IMR-90 (cell line): Measurements from ENCODE around the gene RRM1. TPM values are rescaled to one million over a fixed set of nuclear protein-coding genes. Genes with fewer than 3 reads are reported as not detected.

ENCODE experiments used
- ATAC-seq: fragments of 200-7000 bp; cut with Tn5 transposase; 2 replicates; pipeline ENCODE4 v1.9.1; 2020; ENCODE audit warnings: low read depth, mild to moderate bottlenecking, moderate library complexity
- BruUV-seq: library from RNA; stranded (reverse); fragments of 400-500 nt; replicated peaks from 2 replicates; lab custom pipeline; 2021; lab: Mats Ljungman, UMichigan
- CTCF ChIA-PET: fragments of 300-600 bp; formaldehyde crosslinking; extraction: SDS; loops from one replicate; lab custom pipeline; 2021; ENCODE audit warnings: antibody characterized with exemption; lab: Yijun Ruan, JAX
- POLR2A ChIA-PET: fragments of 300-600 bp; sonication (Branson Sonifier 250); formaldehyde crosslinking; loops from one replicate; lab custom pipeline; 2022; ENCODE audit warnings: antibody characterized with exemption; ENCODE audit not compliant: unreplicated experiment; lab: Charles Lee
- DNase-seq: peaks from one replicate; pipeline ENCODE4 v3.0.0; 2013
- H2AFZ ChIP-seq: replicated peaks from 2 replicates; pipeline ENCODE3; 2013; ENCODE audit warnings: low read length, mild to moderate bottlenecking; ENCODE audit not compliant: poor library complexity
- H2AK5ac ChIP-seq: 2 replicates; pipeline ENCODE4 v1.6.1; 2013; ENCODE audit warnings: low read depth, low read length, inconsistent platforms
- H2AK9ac ChIP-seq: replicated peaks from 2 replicates; pipeline ENCODE3; 2013; ENCODE audit warnings: mild to moderate bottlenecking, low read depth, low read length, moderate library complexity; ENCODE audit not compliant: poor library complexity
- H2BK120ac ChIP-seq: 2 replicates; pipeline ENCODE4 v1.6.1; 2013; ENCODE audit warnings: low read depth, low read length, inconsistent platforms
- H2BK15ac ChIP-seq: 3 replicates; pipeline ENCODE4 v1.6.1; 2013; ENCODE audit warnings: low read depth, low read length, inconsistent platforms
- H2BK20ac ChIP-seq: 2 replicates; pipeline ENCODE4 v1.6.1; 2013; ENCODE audit warnings: low read depth, mild to moderate bottlenecking, inconsistent platforms, low read length, moderate library complexity
- H2BK5ac ChIP-seq: 2 replicates; pipeline ENCODE4 v1.6.1; 2013; ENCODE audit warnings: mild to moderate bottlenecking, low read depth, low read length, inconsistent platforms; ENCODE audit not compliant: poor library complexity, severe bottlenecking
- H3K14ac ChIP-seq: replicated peaks from 2 replicates; pipeline ENCODE4 v1.6.1; 2013; ENCODE audit warnings: low read depth, low read length, inconsistent platforms
- H3K18ac ChIP-seq: 2 replicates; pipeline ENCODE4 v1.6.1; 2013; ENCODE audit warnings: low read depth, low read length, control low read depth
- H3K23ac ChIP-seq: 2 replicates; pipeline ENCODE4 v1.6.1; 2013; ENCODE audit warnings: low read depth, low read length, inconsistent platforms
- H3K27ac ChIP-seq: 2 replicates; pipeline ENCODE4 v1.5.1; 2013; ENCODE audit warnings: mild to moderate bottlenecking, control low read depth, low read length; ENCODE audit not compliant: insufficient read depth
- H3K27me3 ChIP-seq: 2 replicates; pipeline ENCODE4 v1.6.1; 2013; ENCODE audit warnings: low read length; ENCODE audit not compliant: control insufficient read depth, insufficient read depth
- H3K36me3 ChIP-seq: 2 replicates; pipeline ENCODE4 v1.6.1; 2013; ENCODE audit warnings: low read length, mixed read lengths; ENCODE audit not compliant: control insufficient read depth, insufficient read depth
- H3K4ac ChIP-seq: 2 replicates; pipeline ENCODE4 v1.6.1; 2013; ENCODE audit warnings: low read depth, low read length, inconsistent platforms
- H3K4me1 ChIP-seq: 2 replicates; pipeline ENCODE4 v1.6.1; 2013; ENCODE audit warnings: low read length, mixed read lengths; ENCODE audit not compliant: control insufficient read depth, insufficient read depth
- H3K4me2 ChIP-seq: 2 replicates; pipeline ENCODE4 v1.6.1; 2013; ENCODE audit warnings: low read depth, mild to moderate bottlenecking, control low read depth, low read length, moderate library complexity
- H3K4me3 ChIP-seq: 2 replicates; pipeline ENCODE4 v1.5.1; 2013; ENCODE audit warnings: low read depth, mild to moderate bottlenecking, control low read depth, low read length, moderate library complexity; ENCODE audit not compliant: insufficient read depth
- H3K56ac ChIP-seq: 2 replicates; pipeline ENCODE4 v1.6.1; 2013; ENCODE audit warnings: low read length, inconsistent platforms; ENCODE audit not compliant: insufficient read depth; ENCODE audit errors: extremely low read depth
- H3K79me1 ChIP-seq, 2 experiments: 2 replicates each; pipeline ENCODE4 v1.6.1; 2013; ENCODE audit warnings: low read length in 2 of 2, inconsistent platforms in 1 of 2, low read depth in 1 of 2
- H3K9ac ChIP-seq: 2 replicates; pipeline ENCODE4 v1.6.1; 2013; ENCODE audit warnings: low read depth, low read length, control low read depth
- H3K9me1 ChIP-seq: 2 replicates; pipeline ENCODE4 v1.6.1; 2013; ENCODE audit warnings: low read length, inconsistent platforms; ENCODE audit not compliant: insufficient read depth
- H3K9me3 ChIP-seq: 2 replicates; pipeline ENCODE4 v1.6.1; 2013; ENCODE audit warnings: low read length; ENCODE audit not compliant: control insufficient read depth, insufficient read depth
- H4K20me1 ChIP-seq: 2 replicates; pipeline ENCODE4 v1.6.1; 2013; ENCODE audit warnings: low read length, inconsistent platforms; ENCODE audit not compliant: insufficient read depth
- H4K5ac ChIP-seq: 2 replicates; pipeline ENCODE4 v1.6.1; 2013; ENCODE audit warnings: mild to moderate bottlenecking, low read depth, low read length, control low read depth
- H4K8ac ChIP-seq, 2 experiments: 2 replicates each; pipeline ENCODE4 v1.6.1; 2013; ENCODE audit warnings: low read depth in 2 of 2, low read length in 2 of 2, control low read depth in 1 of 2, inconsistent platforms in 1 of 2
- H4K91ac ChIP-seq: 2 replicates; pipeline ENCODE4 v1.6.1; 2013; ENCODE audit warnings: low read depth, low read length, inconsistent platforms; ENCODE audit not compliant: insufficient read depth
- BHLHE40 ChIP-seq: fragments of 150-350 bp; IDR thresholded peaks from 2 replicates; pipeline ENCODE4 v1.6.1; 2016; ENCODE audit warnings: mild to moderate bottlenecking, low read depth, low read length
- CEBPB ChIP-seq: IDR thresholded peaks from 2 replicates; pipeline ENCODE4 v1.6.1; 2012; ENCODE audit warnings: low read depth, low read length, improper control_type of control experiment
- CHD1 ChIP-seq: IDR thresholded peaks from 2 replicates; pipeline ENCODE4 v1.6.1; 2012; ENCODE audit warnings: low read depth, low read length, improper control_type of control experiment
- CTCF ChIP-seq: conservative IDR thresholded peaks from 2 replicates; pipeline ENCODE4 v1.5.1; 2012; ENCODE audit warnings: mild to moderate bottlenecking, low read depth, low read length, improper control_type of control experiment
- ELK1 ChIP-seq: fragments of 150-350 bp; IDR thresholded peaks from 2 replicates; pipeline ENCODE4 v1.6.1; 2016; ENCODE audit warnings: low read depth, mild to moderate bottlenecking, low read length, moderate library complexity, borderline replicate concordance
- FOS ChIP-seq: fragments of 150-350 bp; IDR thresholded peaks from 2 replicates; pipeline ENCODE4 v1.6.1; 2016; ENCODE audit warnings: low read depth, low read length
- MAFK ChIP-seq: IDR thresholded peaks from 2 replicates; pipeline ENCODE4 v1.6.1; 2012; ENCODE audit warnings: low read depth, low read length, improper control_type of control experiment
- MAZ ChIP-seq: IDR thresholded peaks from 2 replicates; pipeline ENCODE4 v1.6.1; 2012; ENCODE audit warnings: low read depth, mild to moderate bottlenecking, low read length, improper control_type of control experiment, moderate library complexity, borderline replicate concordance
- MXI1 ChIP-seq: IDR thresholded peaks from 2 replicates; pipeline ENCODE4 v1.6.1; 2012; ENCODE audit warnings: low read depth, mild to moderate bottlenecking, low read length, moderate library complexity, borderline replicate concordance
- NFE2L2 ChIP-seq: fragments of 150-350 bp; IDR thresholded peaks from 2 replicates; pipeline ENCODE4 v1.6.1; 2016; ENCODE audit warnings: low read depth, mild to moderate bottlenecking, low read length
- POLR2A ChIP-seq: IDR thresholded peaks from 2 replicates; pipeline ENCODE4 v1.6.1; 2012; ENCODE audit warnings: mild to moderate bottlenecking, low read depth, low read length
- RAD21 ChIP-seq: IDR thresholded peaks from 2 replicates; pipeline ENCODE4 v1.6.1; 2012; ENCODE audit warnings: low read length, improper control_type of control experiment
- RCOR1 ChIP-seq: IDR thresholded peaks from 2 replicates; pipeline ENCODE4 v1.6.1; 2012; ENCODE audit warnings: mild to moderate bottlenecking, low read length, improper control_type of control experiment; ENCODE audit not compliant: insufficient replicate concordance
- RFX5 ChIP-seq: IDR thresholded peaks from 2 replicates; pipeline ENCODE4 v1.8.0; 2012; ENCODE audit warnings: low read depth, mild to moderate bottlenecking, low read length, moderate library complexity
- SMC3 ChIP-seq: fragments of 150-350 bp; IDR thresholded peaks from 2 replicates; pipeline ENCODE4 v1.6.1; 2016; ENCODE audit warnings: low read depth, mild to moderate bottlenecking, antibody characterized with exemption, low read length, moderate library complexity
- USF2 ChIP-seq: fragments of 150-350 bp; IDR thresholded peaks from 2 replicates; pipeline ENCODE4 v1.6.1; 2017; ENCODE audit warnings: mild to moderate bottlenecking, antibody characterized with exemption, low read length, low read depth
- whole genome bisulfite sequencing, 2 experiments: methylation state at CpG; one replicate each; pipeline versions ENCODE4 v1.1.5 to v1.1.7; 2013; ENCODE audit warnings: missing lambda C conversion rate in 2 of 2; ENCODE audit not compliant: insufficient read length in 1 of 2; ENCODE audit errors: extremely low coverage in 2 of 2; 5-methylcytosine and 5-hydroxymethylcytosine counted together
- dilution Hi-C: fragments of 300-500 bp; cut with HindIII; formaldehyde crosslinking; loops from one replicate; pipeline ENCODE4 v1.14.3; 2018; ENCODE audit warnings: low sequenced_read_pairs; ENCODE audit not compliant: unreplicated experiment
- in situ Hi-C: fragments of 300-500 bp; cut with MboI; formaldehyde crosslinking; loops from 3 replicates; pipeline ENCODE4 v1.14.3; 2019; ENCODE audit warnings: low sequenced_read_pairs, inconsistent platforms, mixed read lengths
- intact Hi-C: fragments of 100-400 bp; cut with micrococcal nuclease; formaldehyde crosslinking; loops from 2 replicates; pipeline ENCODE4 v1.10.0; 2022
- polyA plus RNA-seq, 3 experiments: library from polyadenylated mRNA; depleted of rRNA; stranded (reverse); fragments of >200 nt; gene quantifications; 2 replicates each; pipeline ENCODE4 v1.2.3, GENCODE V29; 2012; ENCODE audit warnings: low replicate concordance in 1 of 3
- total RNA-seq: library from RNA; depleted of rRNA; stranded (reverse); fragments of >200 nt; gene quantifications from 2 replicates; pipeline ENCODE4 v1.2.3, GENCODE V29; 2012

Gene RRM1
- total and polyA plus RNA-seq, 2 of the 4 experiments (the other 2 are of a cell fraction) = 55.1 to 183 TPM

- ChIA-PET CTCF (interaction anchor here (0.7 kb wide), 1 partner anchor 251 kb away, joined by 3 read pairs; no protein-coding TSS in a partner anchor), POLR2A (no interaction called here)
- Histone ChIP-seq H3K4me2 (no peak overlapping the region), H3K4me1 (no peaks in the 10 kb centered on the region), H3K27ac (no peak overlapping the region), H4K91ac (no peak overlapping the region), H3K36me3 (peaks cover 15% of the 10 kb centered on the region), H2AK9ac (no peak overlapping the region), H3K56ac (no peak overlapping the region), H2AFZ (no peak overlapping the region), H3K14ac (no peak overlapping the region), H2BK120ac (no peak overlapping the region), H3K4me3 (no peak overlapping the region), H3K23ac (no peak overlapping the region), H2BK15ac (no peak overlapping the region), H2BK5ac (no peak overlapping the region), H3K4ac (no peak overlapping the region), H3K18ac (no peak overlapping the region), H2AK5ac (no peak overlapping the region), H3K9me3 (no peaks in the 10 kb centered on the region), H4K20me1 (no peaks in the 10 kb centered on the region), H2BK20ac (no peak overlapping the region), H4K5ac (no peak overlapping the region), H3K27me3 (no peaks in the 10 kb centered on the region), H4K8ac (no peak overlapping the region), H3K9ac (no peak overlapping the region), H3K79me1 (peaks cover 12 to 20% of the 10 kb centered on the region in 2 experiments), H3K9me1 (no peaks in the 10 kb centered on the region; the same call in 1 of the 2 replicates)
- no peak for ATAC-seq
- DNase-seq = no peak
- WGBS, 2 experiments = no CpG with 5 or more reads among the region's 1 CpG
- BruUV-seq = no TSS peak
- TF ChIP-seq FOS (no peak), CHD1 (no peak), SMC3 (no peak), ELK1 (no peak), POLR2A (no peak), RCOR1 (no peak), RFX5 (no peak), MXI1 (no peak), RAD21 (no peak), NFE2L2 (no peak), MAFK (no peak), CTCF (no peak), BHLHE40 (no peak), USF2 (no peak), MAZ (no peak), CEBPB (no peak)
- in situ Hi-C loops = no loop called here
- intact Hi-C loops = no loop called here
- dilution Hi-C loops = no loop called here
Measured at GRCh38 chr11:4105916-4106315, 11.3 kb downstream of the RRM1 start.
